Vagina (tissue), 2 donors: ENCODE measurements around the gene CDC42.
"Not testable (repeated sequence)": the region's sequence is repeated elsewhere in the genome, so short reads cannot be mapped to it uniquely, and the experiment has no call there.

Source experiments
- POLR2AphosphoS5 ChIP-seq, 2 donors: sonication (generic); formaldehyde crosslinking; IDR thresholded peaks; one replicate each; pipeline ENCODE4 v1.9.0; 2017; ENCODE audit warnings: antibody characterized with exemption in 2 of 2, mild to moderate bottlenecking in 2 of 2, low read depth in 1 of 2; ENCODE audit not compliant: insufficient read depth in 1 of 2
- TF ChIP-seq, protein P1 (sequence below), 3 experiments: fragments of 450-650 bp in 2 of 3; fragments of 200-600 bp in 1 of 3; sonication (generic) in 1 of 3; IDR thresholded peaks; one replicate each; pipeline ENCODE4 v1.5.1; 2017 to 2019; ENCODE audit warnings: antibody characterized with exemption in 3 of 3, mild to moderate bottlenecking in 2 of 3, moderate library complexity in 2 of 3

DNA sequence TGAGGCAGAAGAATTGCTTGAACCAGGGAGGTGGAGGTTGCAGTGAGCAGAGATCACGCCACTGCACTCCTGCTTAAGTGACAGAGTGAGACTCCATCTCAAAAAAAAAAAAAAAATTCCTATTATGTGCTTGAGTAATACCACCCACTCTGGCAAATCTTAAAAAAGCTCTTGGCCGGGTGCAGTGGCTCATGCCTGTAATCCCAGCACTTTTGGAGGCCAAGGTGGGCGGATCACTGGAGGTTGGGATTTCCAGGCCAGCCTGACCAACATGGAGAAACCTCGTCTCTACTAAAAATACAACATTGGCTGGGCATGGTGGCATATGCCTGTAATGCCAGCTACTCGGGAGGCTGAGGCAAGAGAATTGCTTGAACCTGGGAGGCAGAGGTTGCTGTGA, 17.7 kb upstream of the CDC42 start:
- TF ChIP-seq, protein P1, sequence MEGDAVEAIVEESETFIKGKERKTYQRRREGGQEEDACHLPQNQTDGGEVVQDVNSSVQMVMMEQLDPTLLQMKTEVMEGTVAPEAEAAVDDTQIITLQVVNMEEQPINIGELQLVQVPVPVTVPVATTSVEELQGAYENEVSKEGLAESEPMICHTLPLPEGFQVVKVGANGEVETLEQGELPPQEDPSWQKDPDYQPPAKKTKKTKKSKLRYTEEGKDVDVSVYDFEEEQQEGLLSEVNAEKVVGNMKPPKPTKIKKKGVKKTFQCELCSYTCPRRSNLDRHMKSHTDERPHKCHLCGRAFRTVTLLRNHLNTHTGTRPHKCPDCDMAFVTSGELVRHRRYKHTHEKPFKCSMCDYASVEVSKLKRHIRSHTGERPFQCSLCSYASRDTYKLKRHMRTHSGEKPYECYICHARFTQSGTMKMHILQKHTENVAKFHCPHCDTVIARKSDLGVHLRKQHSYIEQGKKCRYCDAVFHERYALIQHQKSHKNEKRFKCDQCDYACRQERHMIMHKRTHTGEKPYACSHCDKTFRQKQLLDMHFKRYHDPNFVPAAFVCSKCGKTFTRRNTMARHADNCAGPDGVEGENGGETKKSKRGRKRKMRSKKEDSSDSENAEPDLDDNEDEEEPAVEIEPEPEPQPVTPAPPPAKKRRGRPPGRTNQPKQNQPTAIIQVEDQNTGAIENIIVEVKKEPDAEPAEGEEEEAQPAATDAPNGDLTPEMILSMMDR (IDR thresholded peaks at IDR 0.05) = not testable (repeated sequence)
- not testable (repeated sequence) for TF ChIP-seq POLR2AphosphoS5 (IDR thresholded peaks at IDR 0.05; ENCODE audit: insufficient read depth in 1 of 2, low read depth in 1 of 2)
